ENCODE data around the gene OGFOD3. TPM values are rescaled to one million over a fixed set of nuclear protein-coding genes. Genes with fewer than 3 reads are reported as not detected.
"Not testable (repeated sequence)": the region's sequence is repeated elsewhere in the genome, so short reads cannot be mapped to it uniquely, and the experiment has no call there.

The OGFOD3 gene
- total RNA-seq, 1 donor from 2014 or later = 20.7 TPM

GRCh38 chr17:82373072-82373452 is 45.3 kb downstream of the OGFOD3 start:
- ATAC-seq = not testable (repeated sequence)

GRCh38 chr17:82372249-82373071 is 45.9 kb downstream of the OGFOD3 start:
- ATAC-seq = no peak

DNA sequence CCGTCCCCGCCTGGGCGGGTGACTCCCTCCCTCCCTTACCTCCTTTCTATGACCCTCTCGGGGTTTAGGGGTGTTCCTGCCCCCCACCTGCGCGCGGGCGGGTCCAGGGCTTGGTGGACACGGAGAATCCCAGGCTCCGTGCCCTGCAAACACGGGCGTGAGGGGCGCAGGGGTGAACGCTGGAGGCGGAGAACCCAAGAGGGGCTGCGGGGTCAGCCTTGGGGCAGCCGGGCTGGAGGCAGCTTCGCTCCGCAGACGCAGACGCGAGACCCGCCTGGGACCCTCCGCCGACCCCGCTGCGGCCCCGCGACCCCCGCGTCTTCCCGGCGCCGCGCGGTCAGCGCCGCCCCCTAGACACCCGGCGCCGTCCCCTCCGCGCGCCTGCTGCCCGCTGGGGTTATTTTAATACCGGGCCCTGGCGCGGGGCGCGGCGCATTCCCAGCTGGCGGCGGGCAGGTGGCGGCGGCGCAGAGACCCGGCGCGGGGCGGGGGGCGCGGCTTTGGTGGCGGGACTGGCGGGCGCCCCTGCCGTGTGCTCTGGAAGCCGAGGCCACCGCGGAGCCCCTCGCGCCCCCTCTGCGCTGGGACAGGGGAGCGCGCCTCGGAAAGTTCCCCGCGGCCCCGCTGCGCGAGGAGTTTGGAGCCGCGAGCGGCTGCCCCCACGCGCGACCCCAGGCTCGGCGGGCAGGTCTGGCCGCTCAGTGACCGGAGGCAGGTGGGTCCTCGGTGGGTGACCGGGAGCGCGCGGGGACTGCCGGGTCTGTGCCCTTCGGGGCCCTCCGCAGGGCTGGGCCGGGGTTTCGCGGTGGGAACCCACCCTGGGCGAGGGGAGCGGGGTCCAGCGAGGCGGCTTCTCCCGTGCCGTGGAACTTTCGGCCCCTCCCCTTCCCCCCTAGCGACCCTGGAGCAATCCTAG is 46.8 kb downstream of the OGFOD3 start, which contains the start of gene UTS2R:
UTS2R (plus strand) TSS at position 433 of the 916 bp plus-strand sequence. CDS start 2,560 bp downstream, outside the sequence.
- no peak for ATAC-seq

GRCh38 chr17:82370471-82371332 is 47.7 kb downstream of the OGFOD3 start:
- ATAC-seq = no peak

DNA sequence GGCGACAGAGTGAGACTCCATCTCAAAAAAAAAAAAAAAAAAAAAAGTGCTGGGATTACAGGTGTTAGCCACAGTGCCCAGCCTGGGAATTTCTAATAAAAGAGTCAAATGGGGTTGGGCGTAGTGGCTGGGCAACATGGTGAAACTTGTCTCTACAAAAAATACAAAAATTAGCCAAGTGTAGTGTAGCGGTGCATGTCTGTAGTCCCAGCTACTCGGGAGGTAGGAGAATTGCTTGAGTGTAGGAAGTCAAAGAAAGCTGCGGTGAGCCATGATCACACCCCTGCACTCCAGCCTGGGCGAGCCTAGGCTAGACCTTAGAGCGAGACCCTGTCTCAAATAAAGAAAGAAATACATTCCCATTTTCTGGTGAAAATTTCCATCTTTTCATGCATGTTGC is 49.2 kb downstream of the OGFOD3 start:
- no peak for ATAC-seq

- no peak for ATAC-seq
These were observed 50.5 kb downstream of the OGFOD3 start for GRCh38 chr17:82367724-82368524.

DNA sequence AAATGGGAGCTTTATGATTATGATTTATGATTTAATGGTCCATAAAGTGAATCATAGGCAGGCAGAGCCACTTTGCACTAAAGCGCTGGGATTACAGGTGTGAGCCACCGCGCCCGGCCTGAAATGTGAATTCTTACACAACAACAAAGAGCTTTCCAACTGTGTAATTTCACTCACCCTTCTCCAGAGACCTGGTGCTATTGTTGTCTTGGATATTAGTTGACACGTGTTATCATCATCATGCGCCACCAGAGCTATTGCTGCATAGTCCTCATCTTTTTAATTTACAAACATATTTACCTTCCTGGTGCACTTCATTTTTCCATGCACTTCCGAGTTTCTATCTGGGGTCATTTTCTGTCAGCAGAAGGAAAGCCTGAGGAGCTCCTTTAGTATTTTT is 51.6 kb downstream of the OGFOD3 start:
- ATAC-seq = peak; percentile 89

DNA sequence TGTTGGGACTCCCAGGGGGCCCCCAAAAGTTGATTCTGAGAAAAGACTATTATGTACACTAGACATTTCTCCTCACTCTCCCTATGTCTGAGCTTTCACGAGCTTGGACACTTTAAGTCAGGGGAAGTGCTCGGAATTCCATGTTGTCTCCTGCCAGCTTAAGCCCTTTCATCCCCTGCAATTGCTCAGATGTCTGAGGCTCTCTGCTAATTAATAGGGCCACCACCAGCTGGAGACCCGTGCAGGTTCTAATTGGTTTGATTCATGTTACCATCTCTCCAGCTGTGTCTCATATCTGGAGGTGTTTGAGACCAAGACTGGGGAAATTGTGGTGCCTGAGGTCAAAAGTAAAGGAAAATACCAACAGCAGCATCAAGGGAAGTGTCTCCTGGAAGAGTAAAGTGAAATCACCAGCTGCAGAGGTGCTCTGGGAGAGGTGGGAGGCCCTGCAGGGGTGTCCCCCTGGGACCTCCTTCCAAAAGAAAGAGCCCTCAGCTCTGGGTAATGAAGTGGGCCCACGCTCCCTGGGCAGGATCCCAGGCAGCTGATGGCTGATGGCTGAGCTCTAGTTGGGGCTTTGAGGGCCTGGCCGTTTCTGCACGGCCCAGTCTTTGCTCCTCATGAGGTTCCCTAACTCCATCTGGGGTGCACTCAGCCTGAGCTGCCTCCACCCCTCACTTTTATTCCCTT is 52.6 kb downstream of the OGFOD3 start:
- ATAC-seq = no peak

- peak; percentile 7 for ATAC-seq
These were observed 56.3 kb downstream of the OGFOD3 start for GRCh38 chr17:82361885-82362633.

DNA sequence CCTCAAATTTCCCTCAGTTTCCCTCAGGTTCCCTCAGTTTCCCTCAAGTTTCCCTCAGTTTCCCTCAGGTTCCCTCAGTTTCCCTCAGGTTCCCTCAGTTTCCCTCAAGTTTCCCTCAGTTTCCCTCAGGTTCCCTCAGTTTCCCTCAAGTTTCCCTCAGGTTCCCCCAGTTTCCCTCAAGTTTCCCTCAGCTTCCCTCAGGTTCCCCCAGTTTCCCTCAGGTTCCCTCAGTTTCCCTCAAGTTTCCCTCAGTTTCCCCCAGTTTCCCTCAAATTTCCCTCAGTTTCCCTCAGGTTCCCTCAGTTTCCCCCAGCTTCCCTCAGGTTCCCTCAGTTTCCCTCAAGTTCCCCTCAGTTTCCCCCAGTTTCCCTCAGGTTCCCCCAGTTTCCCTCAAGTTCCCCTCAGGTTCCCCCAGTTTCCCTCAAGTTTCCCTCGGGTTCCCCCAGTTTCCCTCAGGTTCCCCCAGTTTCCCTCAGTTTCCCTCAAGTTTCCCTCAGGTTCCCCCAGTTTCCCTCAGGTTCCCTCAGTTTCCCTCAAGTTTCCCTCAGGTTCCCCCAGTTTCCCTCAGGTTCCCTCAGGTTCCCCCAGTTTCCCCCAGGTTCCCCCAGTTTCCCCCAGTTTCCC is 58.8 kb downstream of the OGFOD3 start:
- not testable (repeated sequence) for ATAC-seq

DNA sequence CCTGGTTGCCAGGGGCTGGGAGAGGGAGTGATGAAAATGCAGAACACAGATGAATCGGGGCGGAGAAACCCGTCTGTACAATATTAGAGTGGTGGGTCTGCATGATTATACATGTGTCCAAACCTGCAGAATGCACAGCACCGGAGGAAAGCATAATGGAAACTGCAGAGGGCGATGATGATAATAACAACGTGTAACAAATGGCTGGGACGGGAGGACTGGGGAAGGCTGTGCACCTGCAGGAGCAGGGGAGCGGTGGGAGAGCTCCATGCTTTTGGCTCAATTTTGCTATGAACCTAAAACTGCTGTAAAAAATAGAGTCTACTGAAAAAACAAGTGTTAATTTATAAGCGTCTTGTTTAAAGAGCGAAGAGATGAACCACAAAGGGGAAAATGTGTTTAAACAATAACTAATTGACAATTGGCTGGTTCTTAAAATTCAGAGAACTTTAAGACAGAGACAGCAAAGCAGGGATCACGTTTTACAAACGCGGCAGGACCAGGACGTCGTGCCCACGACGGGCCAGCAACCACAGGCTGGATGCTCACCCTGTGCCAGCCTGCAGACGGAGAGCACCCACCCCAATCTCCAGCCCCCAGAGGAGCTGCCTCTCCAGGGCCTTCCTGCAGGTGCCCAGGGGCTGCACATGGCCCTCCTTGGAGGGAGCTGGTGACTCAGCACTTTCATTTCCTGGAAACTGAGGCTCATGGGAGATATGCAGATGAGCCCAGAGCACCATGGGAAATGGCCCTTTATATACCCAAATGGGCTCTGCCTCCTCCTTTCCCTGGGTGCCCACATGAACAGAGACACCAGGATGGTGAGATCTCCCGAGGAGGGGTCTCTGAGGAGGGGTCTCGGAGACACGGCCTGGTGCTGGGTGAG is 59.7 kb downstream of the OGFOD3 start, which contains the start of gene TEX19:
TEX19 (plus strand) TSS at position 783 of the 886 bp plus-strand sequence. CDS start 2,904 bp downstream, outside the sequence.
- no peak for ATAC-seq

DNA sequence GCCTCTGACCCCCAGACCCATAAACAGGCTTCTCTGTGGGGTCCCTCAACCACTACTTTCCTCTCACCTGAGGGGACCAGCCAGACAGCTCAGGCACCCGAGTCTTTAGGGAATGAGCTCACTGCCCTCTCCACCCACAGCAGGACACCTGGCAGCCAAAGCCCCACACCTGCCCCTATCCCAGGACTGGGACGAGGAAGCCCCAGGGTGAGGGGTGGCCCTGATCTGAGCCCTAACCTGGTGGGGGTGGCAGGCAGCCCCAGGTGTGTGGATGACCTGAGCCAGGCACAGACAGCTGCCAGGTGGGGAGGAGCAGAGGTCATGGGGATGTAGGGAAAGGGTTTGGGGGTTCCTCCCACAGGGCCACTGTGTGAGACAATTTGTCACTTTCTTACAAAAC is 61.0 kb downstream of the OGFOD3 start:
- no peak for ATAC-seq

DNA sequence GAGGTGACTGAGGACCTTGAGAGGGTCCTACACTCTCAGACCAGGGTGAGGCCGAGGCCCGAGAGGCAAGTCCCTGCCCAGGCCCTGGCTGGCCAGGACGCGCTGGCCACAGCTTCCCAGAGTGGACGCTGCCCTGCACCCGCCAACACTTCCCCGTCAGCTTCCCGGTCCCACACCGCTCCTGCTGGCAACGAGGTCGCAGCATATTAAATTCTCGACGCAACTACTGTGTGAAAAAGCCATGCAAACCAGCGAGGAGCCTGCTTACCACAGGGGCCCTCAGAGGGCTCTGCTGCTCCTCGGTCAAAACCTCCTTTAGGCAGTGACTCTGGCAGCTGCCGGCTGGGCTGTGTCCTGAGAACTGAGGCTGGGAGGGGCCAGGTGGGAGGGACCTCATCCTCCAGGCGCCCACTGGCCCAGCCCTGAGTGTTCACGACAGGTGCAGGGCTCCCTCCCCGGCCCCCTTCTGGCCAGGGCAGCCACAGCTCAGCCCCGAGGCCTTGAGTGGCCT is 61.5 kb downstream of the OGFOD3 start:
- no peak for ATAC-seq

GRCh38 chr17:82355770-82356427 is 62.5 kb downstream of the OGFOD3 start:
- ATAC-seq = peak; percentile 75

DNA sequence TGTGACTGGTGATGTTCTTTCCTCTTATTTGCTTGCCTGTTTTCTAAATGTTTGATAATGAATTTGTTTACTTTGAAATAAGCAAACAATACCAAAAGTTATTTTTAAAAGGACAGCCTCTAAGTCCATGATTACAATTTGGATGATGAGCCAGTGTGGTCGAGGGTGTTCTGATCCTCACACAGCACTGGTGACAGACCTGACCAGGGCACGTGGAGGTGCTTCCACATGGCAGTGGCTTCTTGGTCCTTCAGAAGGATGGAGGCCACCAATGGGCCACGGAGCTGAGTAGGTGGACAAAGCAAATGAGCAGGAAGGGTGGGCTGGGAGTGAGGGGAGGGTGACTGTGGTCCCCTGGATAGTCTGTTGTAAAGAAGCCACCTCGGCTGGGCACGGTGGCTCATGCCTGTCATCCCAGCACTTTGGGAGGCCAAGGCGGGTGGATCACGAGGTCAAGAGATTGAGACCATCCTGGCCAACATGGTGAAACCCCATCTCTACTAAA is 63.5 kb downstream of the OGFOD3 start:
- ATAC-seq = no peak

- ATAC-seq = no peak
These were observed 64.9 kb downstream of the OGFOD3 start for GRCh38 chr17:82353484-82353883.

All from esophagus mucosa (tissue), 1 donor.